GM19043 (cell line): Measurements from ENCODE around the gene CDK5RAP3.
"Not testable (repeated sequence)": the region's sequence is repeated elsewhere in the genome, so short reads cannot be mapped to it uniquely, and the experiment has no call there.

Experiments
- ATAC-seq: cut with Tn5 transposase; IDR thresholded peaks from one replicate; pipeline ENCODE4 v1.9.1; 2021; ENCODE audit warnings: low read depth; ENCODE audit not compliant: unreplicated experiment

The CDK5RAP3 gene

GRCh38 chr17:47973541-47973940 lies 2.6 kb downstream of the CDK5RAP3 start:
- no peak for ATAC-seq

DNA sequence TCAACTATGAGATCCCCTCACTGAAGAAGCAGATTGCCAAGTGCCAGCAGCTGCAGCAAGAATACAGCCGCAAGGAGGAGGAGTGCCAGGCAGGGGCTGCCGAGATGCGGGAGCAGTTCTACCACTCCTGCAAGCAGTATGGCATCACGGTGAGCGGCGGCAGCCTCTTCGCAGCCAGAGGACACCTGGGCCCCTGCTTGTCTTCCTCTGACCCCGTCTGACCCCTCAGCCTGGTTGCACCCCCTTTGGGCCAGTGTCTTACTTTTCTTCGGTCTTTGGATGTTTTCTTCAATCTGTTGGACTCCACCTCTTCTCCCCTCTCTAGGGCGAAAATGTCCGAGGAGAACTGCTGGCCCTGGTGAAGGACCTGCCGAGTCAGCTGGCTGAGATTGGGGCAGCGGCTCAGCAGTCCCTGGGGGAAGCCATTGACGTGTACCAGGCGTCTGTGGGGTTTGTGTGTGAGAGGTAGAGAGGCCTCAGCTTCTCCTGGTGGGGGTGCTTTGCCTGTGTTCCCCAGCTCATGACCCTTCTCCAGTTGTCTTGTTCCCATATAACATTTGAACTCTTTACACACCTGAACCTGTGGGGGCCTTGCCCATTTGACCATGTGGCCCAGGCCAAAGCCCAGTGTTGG lies 4.4 kb downstream of the CDK5RAP3 start:
- no peak for ATAC-seq

- no peak for ATAC-seq
Observed at GRCh38 chr17:47975823-47976205, 4.9 kb downstream of the CDK5RAP3 start.

DNA sequence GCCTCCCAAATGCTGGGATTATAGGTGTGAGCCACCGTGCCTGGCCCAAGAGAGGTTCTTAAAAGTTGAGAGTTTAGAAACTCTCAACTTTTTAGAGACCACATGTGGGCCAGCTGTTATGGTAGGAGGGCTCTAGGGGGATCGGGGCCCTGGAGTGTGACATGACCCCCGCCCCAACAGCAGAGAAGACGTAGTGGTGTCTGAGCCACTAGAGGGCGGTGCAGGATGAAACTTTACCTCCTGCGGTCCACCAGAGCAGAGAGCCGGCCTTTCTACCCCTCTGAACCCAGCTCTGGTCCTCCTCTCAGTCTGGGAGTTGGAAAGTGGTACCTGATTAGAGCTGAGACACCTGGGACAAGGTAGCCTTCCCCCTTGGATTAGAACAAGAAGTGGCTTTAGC lies 7.4 kb downstream of the CDK5RAP3 start:
- no peak for ATAC-seq

- ATAC-seq: no peak
Observed at GRCh38 chr17:47980541-47980940, 9.6 kb downstream of the CDK5RAP3 start.

GRCh38 chr17:47981462-47981861 lies 10.5 kb downstream of the CDK5RAP3 start:
- no peak for ATAC-seq

DNA sequence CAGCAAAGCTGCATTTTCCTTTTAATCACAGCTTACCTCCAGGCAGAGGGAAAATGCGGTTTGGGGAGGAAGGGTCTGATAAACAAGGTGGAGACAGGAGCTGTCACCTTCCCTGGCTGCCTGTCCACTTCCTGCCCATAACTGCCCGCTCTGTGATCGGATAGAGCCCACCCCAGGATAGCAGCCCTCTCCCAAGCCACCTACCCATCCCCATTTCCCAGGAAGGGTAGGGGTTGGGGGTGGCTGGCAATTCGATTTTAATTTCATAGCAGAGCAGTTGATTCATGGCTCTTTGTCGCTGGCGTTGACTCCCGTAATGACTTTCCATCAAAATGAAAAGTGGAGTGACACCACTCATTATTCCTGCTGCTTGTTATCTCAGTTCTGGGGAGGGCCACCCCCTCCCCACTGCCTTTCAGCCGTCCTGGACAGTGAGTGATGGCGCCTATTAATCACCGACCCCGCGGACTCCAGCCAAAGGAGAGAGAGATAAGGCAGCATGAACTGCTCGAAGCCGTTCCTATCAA lies 11.2 kb downstream of the CDK5RAP3 start:
- no peak for ATAC-seq

GRCh38 chr17:47982645-47983390 lies 11.9 kb downstream of the CDK5RAP3 start:
- ATAC-seq: no peak

GRCh38 chr17:47983492-47984223 lies 12.7 kb downstream of the CDK5RAP3 start:
- no peak for ATAC-seq

DNA sequence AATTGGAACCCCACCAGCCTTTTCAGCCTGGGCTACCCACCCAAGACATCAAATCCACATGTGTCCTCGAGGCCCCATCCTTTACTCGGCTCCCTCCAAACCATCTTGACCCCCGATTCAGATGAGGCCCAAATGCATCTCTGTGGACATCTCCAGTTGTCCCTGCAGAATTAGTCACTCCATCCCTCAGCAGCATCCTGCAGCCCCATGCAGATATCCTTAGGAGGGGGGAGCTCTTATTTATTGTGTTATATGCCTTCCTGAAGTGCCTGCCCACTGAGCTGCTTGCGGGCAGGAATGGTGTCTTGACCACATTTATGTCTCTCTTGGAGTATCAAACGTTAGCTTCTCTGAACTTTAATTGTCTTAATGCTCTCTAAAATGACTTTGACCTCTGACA lies 15.6 kb downstream of the CDK5RAP3 start:
- ATAC-seq: no peak

- no peak for ATAC-seq
Observed at GRCh38 chr17:47987240-47987835, 16.4 kb downstream of the CDK5RAP3 start.

DNA sequence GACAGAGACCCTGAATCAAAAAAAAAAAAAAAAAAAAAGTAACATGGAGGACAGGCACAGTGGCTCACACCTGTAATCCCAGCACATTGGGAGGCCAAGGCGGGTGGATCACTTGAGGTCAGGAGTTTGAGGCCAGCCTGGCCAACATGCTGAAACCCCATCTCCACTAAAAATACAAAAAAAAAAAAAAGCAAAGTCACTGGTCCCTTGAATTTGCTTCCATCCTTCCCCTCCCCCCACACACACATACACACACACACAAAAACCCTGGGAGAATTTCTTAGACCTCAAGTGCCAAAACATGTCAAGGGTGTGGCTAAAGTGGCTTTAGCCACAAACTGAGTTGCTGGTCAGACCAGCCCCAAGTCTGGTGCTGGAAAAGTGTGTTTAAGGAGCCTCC lies 17.5 kb downstream of the CDK5RAP3 start:
- ATAC-seq: not testable (repeated sequence)

GRCh38 chr17:47989159-47989558 lies 18.2 kb downstream of the CDK5RAP3 start:
- no peak for ATAC-seq

DNA sequence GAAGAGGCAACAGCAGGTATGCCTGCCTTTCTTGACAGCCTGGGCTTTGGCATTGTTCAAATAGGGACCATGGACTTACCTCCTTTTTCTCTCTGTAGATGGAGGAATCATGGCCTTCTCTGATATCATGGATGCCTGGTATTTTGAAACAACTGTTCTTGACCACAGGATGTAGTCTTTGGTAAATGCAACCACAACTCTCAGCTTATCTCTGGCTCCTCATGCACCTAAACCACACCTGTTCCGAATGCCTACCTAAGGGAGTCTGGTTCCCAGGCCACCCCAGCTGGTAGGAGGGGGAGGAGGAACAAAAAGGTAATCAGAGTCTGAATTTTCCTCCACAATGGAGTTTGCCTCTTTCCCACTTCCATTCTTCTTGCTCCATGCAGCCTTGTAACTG lies 18.8 kb downstream of the CDK5RAP3 start:
- ATAC-seq: no peak

- no peak for ATAC-seq
Observed at GRCh38 chr17:47990962-47991731, 20.2 kb downstream of the CDK5RAP3 start.

- no peak for ATAC-seq
Observed at GRCh38 chr17:47992216-47992615, 21.3 kb downstream of the CDK5RAP3 start.

- no peak for ATAC-seq
Observed at GRCh38 chr17:47993031-47993564, 22.2 kb downstream of the CDK5RAP3 start.

DNA sequence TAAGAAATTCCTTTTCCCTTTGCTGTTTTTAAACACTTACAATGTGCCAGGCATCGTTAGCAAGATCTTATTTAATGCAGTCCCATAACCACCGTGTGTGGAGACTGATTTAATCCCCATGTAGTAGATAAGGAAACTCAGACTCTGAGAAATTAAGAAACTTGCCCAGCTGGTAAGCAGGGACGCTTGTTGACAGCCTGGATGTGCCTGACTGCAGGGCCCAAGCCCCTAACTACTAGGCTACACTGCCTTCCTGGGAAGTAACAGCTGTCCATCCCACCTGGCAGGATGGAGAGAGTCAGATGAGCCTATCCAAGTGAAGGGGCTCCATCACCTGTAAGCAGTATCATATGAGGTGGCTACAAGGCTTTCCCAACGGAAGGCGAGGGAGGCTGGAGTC lies 23.1 kb downstream of the CDK5RAP3 start:
- no peak for ATAC-seq

DNA sequence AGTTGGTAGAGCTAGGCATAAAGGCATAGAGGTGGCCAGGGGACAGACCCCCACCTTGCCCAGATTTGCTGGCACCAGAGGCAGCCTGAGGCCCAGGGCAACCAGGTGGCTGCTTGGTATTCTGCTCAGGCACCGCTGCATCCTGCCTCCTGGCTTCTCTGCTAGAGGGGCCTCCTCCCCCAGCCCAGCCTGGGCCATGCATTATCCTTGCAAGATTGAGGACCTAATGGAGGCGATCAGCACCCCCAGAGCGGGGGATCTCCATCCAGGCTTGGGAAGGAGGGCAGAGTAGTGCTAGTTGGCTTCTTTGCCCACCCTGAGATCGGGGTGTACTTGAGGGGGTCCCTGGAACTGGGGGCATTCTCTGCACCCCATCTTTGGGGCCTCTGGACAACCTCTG lies 23.8 kb downstream of the CDK5RAP3 start:
- no peak for ATAC-seq
